Mesenchymal stem cell (in vitro differentiated cells and primary cell): ENCODE data around the gene PPP1R3F.
A peak's percentile ranks its signal among the peaks of the same experiment; 100 is the strongest.

ENCODE experiments used
- DNase-seq: peaks from one replicate; pipeline ENCODE4 v3.0.0-alpha.2; 2013
- H2AFZ ChIP-seq: one replicate; pipeline ENCODE4 v1.6.1; 2013; ENCODE audit warnings: low read depth, mild to moderate bottlenecking, control low read depth, inconsistent platforms, low read length, moderate library complexity
- H2AK5ac ChIP-seq: 2 replicates; pipeline ENCODE4 v1.6.1; 2013; ENCODE audit warnings: low read length, moderate library complexity, mild to moderate bottlenecking, inconsistent platforms; ENCODE audit not compliant: severe bottlenecking
- H2BK120ac ChIP-seq: one replicate; pipeline ENCODE4 v1.6.1; 2013; ENCODE audit warnings: low read depth, mild to moderate bottlenecking, inconsistent platforms, low read length, moderate library complexity
- H2BK12ac ChIP-seq, 2 experiments: one replicate each; pipeline ENCODE4 v1.6.1; 2013; ENCODE audit warnings: inconsistent platforms in 2 of 2, low read length in 2 of 2, mild to moderate bottlenecking in 2 of 2, moderate library complexity in 2 of 2, control low read depth in 1 of 2
- H2BK15ac ChIP-seq: one replicate; pipeline ENCODE4 v1.6.1; 2013; ENCODE audit warnings: mild to moderate bottlenecking, low read depth, inconsistent platforms; ENCODE audit not compliant: poor library complexity, severe bottlenecking
- H2BK5ac ChIP-seq: 2 replicates; pipeline ENCODE4 v1.6.1; 2013; ENCODE audit warnings: low read depth, mild to moderate bottlenecking, low read length, control low read depth, inconsistent platforms; ENCODE audit not compliant: poor library complexity, severe bottlenecking
- H3K14ac ChIP-seq, 2 experiments: one replicate each; pipeline ENCODE4 v1.6.1; 2013; ENCODE audit warnings: inconsistent platforms in 2 of 2, low read length in 2 of 2, control low read depth in 1 of 2, mild to moderate bottlenecking in 1 of 2, moderate library complexity in 1 of 2
- H3K18ac ChIP-seq, 2 experiments: one replicate each; pipeline ENCODE4 v1.6.1; 2013; ENCODE audit warnings: inconsistent platforms in 2 of 2, low read length in 2 of 2, control low read depth in 1 of 2, low read depth in 1 of 2, mild to moderate bottlenecking in 1 of 2
- H3K23ac ChIP-seq, 2 experiments: one replicate each; pipeline ENCODE4 v1.6.1; 2013; ENCODE audit warnings: inconsistent platforms in 2 of 2, low read length in 2 of 2, mild to moderate bottlenecking in 2 of 2, moderate library complexity in 2 of 2, control low read depth in 1 of 2
- H3K27ac ChIP-seq: 2 replicates; pipeline ENCODE4 v1.5.1; 2013; ENCODE audit warnings: mild to moderate bottlenecking, moderate library complexity, low read length, control low read depth, inconsistent platforms; ENCODE audit not compliant: poor library complexity, severe bottlenecking
- H3K27me3 ChIP-seq, 2 experiments: 2 replicates each; pipeline versions ENCODE4 v1.6.1 to v1.7.0; 2013; ENCODE audit warnings: low read length in 2 of 2, mild to moderate bottlenecking in 2 of 2, moderate library complexity in 2 of 2, control low read depth in 1 of 2, inconsistent platforms in 1 of 2; ENCODE audit not compliant: control insufficient read depth in 1 of 2, insufficient read depth in 1 of 2
- H3K36me3 ChIP-seq, 2 experiments: 2 replicates each; pipeline versions ENCODE4 v1.6.1 to v1.7.0; 2013; ENCODE audit warnings: low read length in 2 of 2, control low read depth in 1 of 2, inconsistent platforms in 1 of 2, low read depth in 1 of 2, mild to moderate bottlenecking in 1 of 2; ENCODE audit not compliant: insufficient read depth in 2 of 2, control insufficient read depth in 1 of 2
- H3K4ac ChIP-seq, 2 experiments: one replicate each; pipeline ENCODE4 v1.6.1; 2013; ENCODE audit warnings: inconsistent platforms in 2 of 2, low read length in 2 of 2, mild to moderate bottlenecking in 2 of 2, moderate library complexity in 2 of 2, control low read depth in 1 of 2, low read depth in 1 of 2
- H3K4me1 ChIP-seq: 2 replicates; pipeline ENCODE4 v1.6.1; 2013; ENCODE audit warnings: low read depth, low read length, control low read depth; ENCODE audit not compliant: control insufficient read depth, insufficient read depth
- H3K4me2 ChIP-seq: 2 replicates; pipeline ENCODE4 v1.6.1; 2013; ENCODE audit warnings: low read length, mild to moderate bottlenecking, inconsistent platforms; ENCODE audit not compliant: poor library complexity, severe bottlenecking
- H3K4me3 ChIP-seq, 2 experiments: 2 replicates each; pipeline versions ENCODE4 v1.5.1 to v1.7.0; 2013; ENCODE audit warnings: low read length in 2 of 2, mild to moderate bottlenecking in 2 of 2, control low read depth in 1 of 2, low read depth in 1 of 2; ENCODE audit not compliant: insufficient read depth in 1 of 2
- H3K79me1 ChIP-seq: replicated peaks from 2 replicates; pipeline ENCODE4 v1.6.1; 2013; ENCODE audit warnings: mild to moderate bottlenecking, control low read depth, low read length, inconsistent platforms; ENCODE audit not compliant: poor library complexity, severe bottlenecking
- H3K9ac ChIP-seq: 2 replicates; pipeline ENCODE4 v1.7.0; 2013; ENCODE audit warnings: mild to moderate bottlenecking, low read length, moderate library complexity
- H3K9me3 ChIP-seq: 2 replicates; pipeline ENCODE4 v1.7.0; 2013; ENCODE audit warnings: mild to moderate bottlenecking, low read length; ENCODE audit not compliant: control insufficient read depth
- H4K8ac ChIP-seq: one replicate; pipeline ENCODE4 v1.6.1; 2013; ENCODE audit warnings: inconsistent platforms, mild to moderate bottlenecking, low read length, moderate library complexity
- H4K91ac ChIP-seq: one replicate; pipeline ENCODE4 v1.6.1; 2013; ENCODE audit warnings: mild to moderate bottlenecking, low read length, inconsistent platforms
- WGBS: methylation state at CpG from one replicate; pipeline ENCODE4 v1.1.7; 2013; ENCODE audit warnings: mixed read lengths; 5-methylcytosine and 5-hydroxymethylcytosine counted together

Gene PPP1R3F

DNA sequence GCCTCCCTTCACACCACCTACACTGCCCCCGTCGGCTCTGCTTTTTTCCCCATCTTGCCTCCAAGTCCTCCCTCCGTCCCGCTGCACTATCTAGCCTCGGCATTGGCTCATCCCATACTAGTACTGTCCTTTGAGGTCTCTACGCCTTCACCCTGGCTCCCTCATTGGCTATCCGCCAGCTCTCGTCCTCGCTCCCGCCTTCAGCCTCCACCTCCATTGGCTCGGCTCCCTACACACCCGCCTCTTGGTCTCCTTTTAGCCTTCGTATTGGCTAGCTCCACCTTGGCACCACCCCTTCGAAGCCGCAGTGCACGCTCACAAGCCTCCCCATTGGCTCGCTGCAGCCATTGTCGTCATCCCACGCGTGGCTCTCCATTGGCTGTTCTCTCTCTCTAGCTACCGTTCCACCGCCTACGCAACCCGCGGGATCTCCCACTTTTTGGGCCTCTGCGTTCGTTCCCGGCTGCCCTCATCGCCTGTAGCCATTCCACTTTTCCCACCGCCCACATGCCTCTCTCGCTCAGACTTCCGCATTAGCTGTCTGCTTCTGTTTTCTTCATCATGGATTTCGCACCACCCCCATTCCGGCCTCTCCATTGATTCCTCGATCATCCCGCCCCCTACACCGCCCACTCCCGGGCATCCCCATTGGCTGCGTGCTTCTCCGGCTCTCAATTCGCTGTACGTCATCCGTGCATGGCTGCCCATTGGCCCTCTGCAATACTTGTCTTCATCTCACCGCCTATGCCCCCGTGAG is 405 bp upstream of the PPP1R3F start:
- Histone ChIP-seq H4K91ac (peak overlapping the region; percentile 86), H4K8ac (peak overlapping the region; percentile 96), H3K18ac (peak overlapping the region; percentile 91 to 92), H3K4me3 (peak overlapping the region; percentile 68 to 82), H2BK15ac (peak overlapping the region; percentile 90), H3K23ac (no peak overlapping the region), H3K4me2 (peak overlapping the region; percentile 68), H3K14ac (peak overlapping the region in 1 of 2 experiments; percentile 81), H3K9me3 (no peaks in the 10 kb centered on the region), H3K4me1 (peaks cover 22% of the 10 kb centered on the region), H3K27me3 (peaks cover 0 to 7% of the 10 kb centered on the region in 2 experiments), H2BK12ac (no peak overlapping the region), H3K36me3 (peaks cover 0 to 7% of the 10 kb centered on the region in 2 experiments), H3K27ac (peak overlapping the region; percentile 94), H2AFZ (peak overlapping the region; percentile 36), H2AK5ac (no peak overlapping the region), H3K9ac (peak overlapping the region; percentile 94), H3K79me1 (peaks cover 2% of the 10 kb centered on the region), H2BK120ac (peak overlapping the region; percentile 61), H3K4ac (peak overlapping the region in 1 of 2 experiments; percentile 54), H2BK5ac (peak overlapping the region; percentile 61)
- under 1% methylated on average over 40 of the region's 45 CpGs for WGBS
- peak; percentile 98 for DNase-seq

GRCh38 chrX:49270249-49270921 is 792 bp downstream of the PPP1R3F start:
- no peak overlapping the region for H3K27ac ChIP-seq
- H3K27me3 ChIP-seq = peaks cover 0 to 4% of the 10 kb centered on the region in 2 experiments
- H4K91ac ChIP-seq = peak overlapping the region; percentile 96
- peaks cover 8% of the 10 kb centered on the region for H3K79me1 ChIP-seq
- no peak overlapping the region for H2BK5ac ChIP-seq
- H2BK12ac ChIP-seq = peak overlapping the region in 1 of 2 experiments; percentile 47
- H4K8ac ChIP-seq = peak overlapping the region; percentile 96
- peak overlapping the region; percentile 82 to 86 for H3K4me3 ChIP-seq
- H3K4ac ChIP-seq = peak overlapping the region; percentile 60 to 95
- no peaks in the 10 kb centered on the region for H3K9me3 ChIP-seq
- H3K4me1 ChIP-seq = peaks cover 22% of the 10 kb centered on the region
- peaks cover 0 to 7% of the 10 kb centered on the region in 2 experiments for H3K36me3 ChIP-seq
- no peak overlapping the region for H3K14ac ChIP-seq
- peak overlapping the region; percentile 34 for H2BK120ac ChIP-seq
- no peak overlapping the region for H2BK15ac ChIP-seq
- no peak overlapping the region for H2AK5ac ChIP-seq
- H2AFZ ChIP-seq = no peak overlapping the region
- peak overlapping the region; percentile 44 for H3K4me2 ChIP-seq
- no peak for DNase-seq
- peak overlapping the region; percentile 94 for H3K9ac ChIP-seq
- no peak overlapping the region for H3K23ac ChIP-seq
- WGBS = 70% methylated on average over 49 of the region's 66 CpGs
- H3K18ac ChIP-seq = peak overlapping the region; percentile 89 to 98

DNA sequence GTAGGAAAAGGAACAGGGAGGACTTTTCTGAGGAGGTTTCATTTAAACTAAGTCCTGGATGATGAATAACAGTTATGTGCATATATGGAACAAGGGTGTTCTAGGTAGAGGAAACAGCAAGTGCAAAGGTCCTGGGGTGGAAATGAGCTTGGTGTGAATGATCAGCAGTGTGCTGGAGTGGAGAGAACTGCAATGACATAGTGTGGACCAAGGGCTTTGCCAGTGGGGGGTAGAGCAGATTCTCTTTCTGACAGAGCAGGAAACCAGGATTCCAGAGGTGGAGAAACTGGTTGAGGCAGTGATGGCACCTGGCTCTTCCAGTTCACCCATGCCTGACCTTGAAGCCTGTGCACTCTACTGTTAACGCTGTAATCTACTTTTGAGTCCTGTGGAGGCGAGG is 1.7 kb downstream of the PPP1R3F start:
- Histone ChIP-seq H3K36me3 (peaks cover 0 to 7% of the 10 kb centered on the region in 2 experiments), H2BK120ac (no peak overlapping the region), H2AK5ac (no peak overlapping the region), H3K27me3 (no peaks in the 10 kb centered on the region), H2BK5ac (no peak overlapping the region), H4K91ac (no peak overlapping the region), H3K9ac (no peak overlapping the region), H2BK12ac (no peak overlapping the region), H3K4ac (no peak overlapping the region), H3K4me1 (peaks cover 22% of the 10 kb centered on the region), H3K9me3 (no peaks in the 10 kb centered on the region), H2AFZ (no peak overlapping the region), H3K4me3 (peak overlapping the region in 1 of 2 experiments; percentile 82), H3K23ac (no peak overlapping the region), H3K18ac (no peak overlapping the region), H3K79me1 (peaks cover 13% of the 10 kb centered on the region), H3K14ac (no peak overlapping the region), H3K27ac (no peak overlapping the region), H3K4me2 (no peak overlapping the region), H2BK15ac (no peak overlapping the region), H4K8ac (no peak overlapping the region)
- no peak for DNase-seq
- WGBS = 100% methylated on average over 2 of the region's 2 CpGs

DNA sequence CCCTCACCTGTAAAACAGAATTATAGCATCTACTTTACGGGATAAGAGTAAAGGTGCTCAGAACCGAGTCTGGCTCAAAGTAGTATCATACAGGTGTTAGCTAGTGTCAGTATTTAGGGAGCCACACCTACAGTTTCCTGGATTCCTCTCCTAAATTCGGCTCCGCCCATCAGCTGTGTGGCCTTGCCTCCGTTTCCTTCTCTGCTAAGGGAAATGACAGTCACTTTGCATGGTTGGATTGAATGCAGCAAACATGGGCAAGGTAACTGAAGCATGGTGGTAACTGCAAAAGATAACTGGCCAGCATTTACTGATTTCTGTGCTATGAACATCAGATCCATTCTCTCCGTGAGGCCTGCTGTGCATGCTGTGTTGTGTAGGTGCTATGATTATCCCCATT is 2.8 kb downstream of the PPP1R3F start:
- H3K14ac ChIP-seq = no peak overlapping the region
- 91% methylated on average over 6 of the region's 6 CpGs for WGBS
- H3K4ac ChIP-seq = no peak overlapping the region
- H3K4me1 ChIP-seq = peaks cover 22% of the 10 kb centered on the region
- H3K4me2 ChIP-seq = no peak overlapping the region
- no peak overlapping the region for H2BK15ac ChIP-seq
- H3K9ac ChIP-seq = no peak overlapping the region
- no peak for DNase-seq
- no peak overlapping the region for H4K91ac ChIP-seq
- H2BK120ac ChIP-seq = no peak overlapping the region
- no peaks in the 10 kb centered on the region for H3K27me3 ChIP-seq
- peaks cover 13% of the 10 kb centered on the region for H3K79me1 ChIP-seq
- H3K27ac ChIP-seq = no peak overlapping the region
- H2AK5ac ChIP-seq = no peak overlapping the region
- H3K4me3 ChIP-seq = peak overlapping the region in 1 of 2 experiments; percentile 7
- H2BK5ac ChIP-seq = no peak overlapping the region
- no peak overlapping the region for H2AFZ ChIP-seq
- peaks cover 0 to 7% of the 10 kb centered on the region in 2 experiments for H3K36me3 ChIP-seq
- H3K9me3 ChIP-seq = no peaks in the 10 kb centered on the region
- H3K23ac ChIP-seq = no peak overlapping the region
- no peak overlapping the region for H4K8ac ChIP-seq
- H3K18ac ChIP-seq = no peak overlapping the region
- no peak overlapping the region for H2BK12ac ChIP-seq
